ENCODE data around the gene PAK2. TPM values are rescaled to one million over a fixed set of nuclear protein-coding genes. Genes with fewer than 3 reads are reported as not detected.
A peak's percentile ranks its signal among the peaks of the same experiment; 100 is the strongest.

The PAK2 gene
- total RNA-seq, 1 experiment from 2014 or later, result 50.7 TPM

DNA sequence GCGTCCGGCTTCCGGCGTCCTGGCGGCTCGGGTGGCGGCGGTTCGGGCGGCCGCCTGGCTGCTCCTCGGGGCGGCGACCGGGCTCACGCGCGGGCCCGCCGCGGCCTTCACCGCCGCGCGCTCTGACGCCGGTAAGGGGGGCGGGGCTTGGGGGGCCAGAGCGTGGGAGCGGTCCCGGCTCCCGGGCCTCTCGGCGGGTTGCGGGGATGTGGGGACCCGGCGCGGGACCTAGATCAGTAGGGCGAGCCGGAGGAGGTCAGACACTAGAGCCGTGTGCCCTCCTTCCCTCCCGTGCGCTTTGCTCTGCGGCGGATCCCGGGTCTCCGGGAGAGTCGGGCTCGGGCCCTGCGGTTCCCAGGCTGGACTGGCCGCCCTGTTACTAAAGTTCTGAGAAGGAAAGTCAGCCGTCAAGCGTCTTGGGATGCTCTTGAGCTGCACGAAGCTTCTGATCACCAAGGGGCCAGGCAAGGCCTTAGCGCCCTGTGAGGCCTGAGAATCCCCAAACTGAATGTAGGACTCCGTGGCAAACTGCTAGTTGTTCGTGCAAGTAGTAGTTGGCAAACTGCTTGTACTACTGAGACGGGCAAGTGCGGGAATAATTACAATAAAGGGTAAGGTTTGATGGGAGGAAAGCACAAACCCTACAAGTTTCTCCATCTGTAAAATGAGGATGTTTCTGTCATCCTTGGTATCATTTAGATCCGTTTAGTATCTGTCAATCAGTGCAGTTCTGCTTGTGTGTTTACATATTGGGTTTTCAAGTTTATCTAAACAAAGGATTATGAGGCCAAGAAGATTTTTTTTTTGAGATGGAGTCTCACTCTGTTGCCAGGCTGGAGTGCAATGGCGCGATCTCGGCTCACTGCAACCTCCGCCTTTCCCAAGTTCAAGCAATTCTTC is 26.9 kb upstream of the PAK2 start:
- H3K27ac Mint-ChIP-seq, result no peak overlapping the region; the same call in 1 of the 2 replicates
- H3K4me1 Mint-ChIP-seq, result peaks cover 9% of the 10 kb centered on the region
- ChIA-PET CTCF (interaction anchor here (1.7 kb wide), 1 partner anchor 103 kb away, joined by 6 read pairs; no protein-coding TSS in a partner anchor), POLR2A (interaction anchor here (0.9 to 1.3 kb wide), 3 partner anchors 80 to 155 kb away, joined by 3 to 5 read pairs (median 3); partner anchors contain the start of genes FBXO45, SENP5 and WDR53)
- H3K9me3 Mint-ChIP-seq, result no peaks in the 10 kb centered on the region
- H3K36me3 Mint-ChIP-seq, result no peaks in the 10 kb centered on the region
- H3K27me3 Mint-ChIP-seq (ENCODE audit: low read depth), result peaks cover 20% of the 10 kb centered on the region
- DNase-seq (ENCODE audit: low spot score) (peak; percentile 55), ATAC-seq (peak; percentile 76)
- H3K4me3 Mint-ChIP-seq, result peak overlapping the region; percentile 73
- TF ChIP-seq ZNF281 (CRISPR knock-in tag; IDR thresholded peaks at IDR 0.05) (no peak), ZNF317 (CRISPR knock-in tag; IDR thresholded peaks at IDR 0.05; ENCODE audit: borderline replicate concordance, low read depth) (peak; percentile 65; the same call in 1 of the 2 replicates), E2F5 (CRISPR knock-in tag; IDR thresholded peaks at IDR 0.05) (no peak), TCF7 (CRISPR knock-in tag; IDR thresholded peaks at IDR 0.05; ENCODE audit: low read depth) (no peak), GRHL2 (CRISPR knock-in tag; IDR thresholded peaks at IDR 0.05; ENCODE audit: insufficient replicate concordance, severe bottlenecking) (no peak), ZNF671 (CRISPR knock-in tag; IDR thresholded peaks at IDR 0.05) (no peak), PREB (CRISPR knock-in tag; IDR thresholded peaks at IDR 0.05; ENCODE audit: borderline replicate concordance) (no peak), ESRRA (CRISPR knock-in tag; IDR thresholded peaks at IDR 0.05; ENCODE audit: borderline replicate concordance) (no peak), GTF2I (CRISPR knock-in tag; conservative IDR thresholded peaks at IDR 0.05) (no peak), MYBL2 (CRISPR knock-in tag; IDR thresholded peaks at IDR 0.05) (no peak), SMAD4 (CRISPR knock-in tag; IDR thresholded peaks at IDR 0.05) (no peak), ZNF263 (CRISPR knock-in tag; IDR thresholded peaks at IDR 0.05; ENCODE audit: low read depth) (no peak), ZNF423 (CRISPR knock-in tag; IDR thresholded peaks at IDR 0.05) (no peak), SP1 (CRISPR knock-in tag; conservative IDR thresholded peaks at IDR 0.05) (no peak; the same call in 1 of the 2 replicates), CREM (CRISPR knock-in tag; IDR thresholded peaks at IDR 0.05) (no peak), JUN (CRISPR knock-in tag; IDR thresholded peaks at IDR 0.05) (0 out of 2 replicates have a peak, but pooled peaks have one; percentile 34), PRRX2 (CRISPR knock-in tag; IDR thresholded peaks at IDR 0.05) (no peak), TP53 (CRISPR knock-in tag; IDR thresholded peaks at IDR 0.05) (0 out of 2 replicates have a peak, but pooled peaks have one; percentile 12), KAT7 (CRISPR knock-in tag; IDR thresholded peaks at IDR 0.05; ENCODE audit: borderline replicate concordance) (no peak), ZNF416 (CRISPR knock-in tag; IDR thresholded peaks at IDR 0.05) (no peak), ZNF138 (CRISPR knock-in tag; conservative IDR thresholded peaks at IDR 0.05) (0 out of 2 replicates have a peak, but pooled peaks have one; percentile 19), JAZF1 (CRISPR knock-in tag; IDR thresholded peaks at IDR 0.05) (no peak)
- TF ChIP-seq, protein P1, sequence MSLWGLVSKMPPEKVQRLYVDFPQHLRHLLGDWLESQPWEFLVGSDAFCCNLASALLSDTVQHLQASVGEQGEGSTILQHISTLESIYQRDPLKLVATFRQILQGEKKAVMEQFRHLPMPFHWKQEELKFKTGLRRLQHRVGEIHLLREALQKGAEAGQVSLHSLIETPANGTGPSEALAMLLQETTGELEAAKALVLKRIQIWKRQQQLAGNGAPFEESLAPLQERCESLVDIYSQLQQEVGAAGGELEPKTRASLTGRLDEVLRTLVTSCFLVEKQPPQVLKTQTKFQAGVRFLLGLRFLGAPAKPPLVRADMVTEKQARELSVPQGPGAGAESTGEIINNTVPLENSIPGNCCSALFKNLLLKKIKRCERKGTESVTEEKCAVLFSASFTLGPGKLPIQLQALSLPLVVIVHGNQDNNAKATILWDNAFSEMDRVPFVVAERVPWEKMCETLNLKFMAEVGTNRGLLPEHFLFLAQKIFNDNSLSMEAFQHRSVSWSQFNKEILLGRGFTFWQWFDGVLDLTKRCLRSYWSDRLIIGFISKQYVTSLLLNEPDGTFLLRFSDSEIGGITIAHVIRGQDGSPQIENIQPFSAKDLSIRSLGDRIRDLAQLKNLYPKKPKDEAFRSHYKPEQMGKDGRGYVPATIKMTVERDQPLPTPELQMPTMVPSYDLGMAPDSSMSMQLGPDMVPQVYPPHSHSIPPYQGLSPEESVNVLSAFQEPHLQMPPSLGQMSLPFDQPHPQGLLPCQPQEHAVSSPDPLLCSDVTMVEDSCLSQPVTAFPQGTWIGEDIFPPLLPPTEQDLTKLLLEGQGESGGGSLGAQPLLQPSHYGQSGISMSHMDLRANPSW (CRISPR knock-in tag; conservative IDR thresholded peaks at IDR 0.05; ENCODE audit: low read depth), result no peak
- TF ChIP-seq, protein P2, sequence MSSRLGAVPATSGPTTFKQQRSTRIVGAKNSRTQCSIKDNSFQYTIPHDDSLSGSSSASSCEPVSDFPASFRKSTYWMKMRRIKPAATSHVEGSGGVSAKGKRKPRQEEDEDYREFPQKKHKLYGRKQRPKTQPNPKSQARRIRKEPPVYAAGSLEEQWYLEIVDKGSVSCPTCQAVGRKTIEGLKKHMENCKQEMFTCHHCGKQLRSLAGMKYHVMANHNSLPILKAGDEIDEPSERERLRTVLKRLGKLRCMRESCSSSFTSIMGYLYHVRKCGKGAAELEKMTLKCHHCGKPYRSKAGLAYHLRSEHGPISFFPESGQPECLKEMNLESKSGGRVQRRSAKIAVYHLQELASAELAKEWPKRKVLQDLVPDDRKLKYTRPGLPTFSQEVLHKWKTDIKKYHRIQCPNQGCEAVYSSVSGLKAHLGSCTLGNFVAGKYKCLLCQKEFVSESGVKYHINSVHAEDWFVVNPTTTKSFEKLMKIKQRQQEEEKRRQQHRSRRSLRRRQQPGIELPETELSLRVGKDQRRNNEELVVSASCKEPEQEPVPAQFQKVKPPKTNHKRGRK (CRISPR knock-in tag; IDR thresholded peaks at IDR 0.05; ENCODE audit: borderline replicate concordance), result no peak
- TF ChIP-seq, protein P3, sequence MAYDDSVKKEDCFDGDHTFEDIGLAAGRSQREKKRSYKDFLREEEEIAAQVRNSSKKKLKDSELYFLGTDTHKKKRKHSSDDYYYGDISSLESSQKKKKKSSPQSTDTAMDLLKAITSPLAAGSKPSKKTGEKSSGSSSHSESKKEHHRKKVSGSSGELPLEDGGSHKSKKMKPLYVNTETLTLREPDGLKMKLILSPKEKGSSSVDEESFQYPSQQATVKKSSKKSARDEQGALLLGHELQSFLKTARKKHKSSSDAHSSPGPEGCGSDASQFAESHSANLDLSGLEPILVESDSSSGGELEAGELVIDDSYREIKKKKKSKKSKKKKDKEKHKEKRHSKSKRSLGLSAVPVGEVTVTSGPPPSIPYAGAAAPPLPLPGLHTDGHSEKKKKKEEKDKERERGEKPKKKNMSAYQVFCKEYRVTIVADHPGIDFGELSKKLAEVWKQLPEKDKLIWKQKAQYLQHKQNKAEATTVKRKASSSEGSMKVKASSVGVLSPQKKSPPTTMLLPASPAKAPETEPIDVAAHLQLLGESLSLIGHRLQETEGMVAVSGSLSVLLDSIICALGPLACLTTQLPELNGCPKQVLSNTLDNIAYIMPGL (CRISPR knock-in tag; IDR thresholded peaks at IDR 0.05), result peak; percentile 8; the same call in 1 of the 2 replicates

Data from WTC11 (cell line).